Liver (tissue), 9 donors: ENCODE results near the gene SLC2A6. TPM values are rescaled to one million over a fixed set of nuclear protein-coding genes. Genes with fewer than 3 reads are reported as not detected.

Source experiments
- DNase-seq: peaks from one replicate; pipeline ENCODE4 v3.0.0-alpha.2; 2017; ENCODE audit warnings: low spot score
- H3K27ac ChIP-seq, 2 donors: one replicate each; pipeline ENCODE4 v1.7.0; 2013; ENCODE audit warnings: inconsistent platforms in 2 of 2, low read length in 2 of 2, control low read depth in 1 of 2, low read depth in 1 of 2, mild to moderate bottlenecking in 1 of 2
- H3K27me3 ChIP-seq, 4 donors: one replicate each; pipeline versions ENCODE4 v1.6.1 to v1.7.0; 2013; ENCODE audit warnings: low read length in 3 of 4, inconsistent platforms in 1 of 4, mild to moderate bottlenecking in 1 of 4, moderate library complexity in 1 of 4; ENCODE audit not compliant: control insufficient read depth in 4 of 4, insufficient read depth in 4 of 4
- H3K36me3 ChIP-seq, 4 donors: one replicate each; pipeline versions ENCODE4 v1.6.1 to v1.7.0; 2013; ENCODE audit warnings: low read length in 3 of 4, mild to moderate bottlenecking in 3 of 4, low read depth in 1 of 4, moderate library complexity in 1 of 4; ENCODE audit not compliant: control insufficient read depth in 4 of 4, insufficient read depth in 3 of 4
- H3K4me1 ChIP-seq, 4 donors: one replicate each; pipeline versions ENCODE4 v1.6.1 to v1.7.0; 2013; ENCODE audit warnings: low read length in 3 of 4, mild to moderate bottlenecking in 3 of 4, moderate library complexity in 1 of 4; ENCODE audit not compliant: control insufficient read depth in 4 of 4, insufficient read depth in 4 of 4
- H3K4me3 ChIP-seq, 3 donors: one replicate each; pipeline versions ENCODE4 v1.6.1 to v1.7.0; 2013; ENCODE audit warnings: low read length in 3 of 3, control low read depth in 1 of 3, low read depth in 1 of 3, mild to moderate bottlenecking in 1 of 3
- H3K9ac ChIP-seq, 2 donors: one replicate each; pipeline ENCODE4 v1.7.0; 2013; ENCODE audit warnings: low read length in 2 of 2, mild to moderate bottlenecking in 2 of 2, moderate library complexity in 2 of 2, control low read depth in 1 of 2, low read depth in 1 of 2
- H3K9me3 ChIP-seq, 4 donors: one replicate each; pipeline versions ENCODE4 v1.6.1 to v1.7.0; 2013; ENCODE audit warnings: low read length in 3 of 4; ENCODE audit not compliant: control insufficient read depth in 4 of 4
- EGR1 ChIP-seq, 2 donors: IDR thresholded peaks; 2 replicates each; pipeline ENCODE4 v1.6.1; 2016 to 2018; ENCODE audit warnings: antibody characterized with exemption in 2 of 2, low read depth in 2 of 2
- FOXA1 ChIP-seq: IDR thresholded peaks from 2 replicates; pipeline ENCODE4 v1.6.1; 2016; ENCODE audit warnings: antibody characterized with exemption
- FOXA2 ChIP-seq: IDR thresholded peaks from 2 replicates; pipeline ENCODE4 v1.6.1; 2016; ENCODE audit warnings: antibody characterized with exemption
- HNF4G ChIP-seq: IDR thresholded peaks from 2 replicates; pipeline ENCODE4 v1.6.1; 2016; ENCODE audit warnings: antibody characterized with exemption
- NR2F2 ChIP-seq: IDR thresholded peaks from 2 replicates; pipeline ENCODE4 v1.6.1; 2016; ENCODE audit warnings: antibody characterized with exemption
- RXRA ChIP-seq, 2 donors: IDR thresholded peaks; 2 replicates each; pipeline ENCODE4 v1.6.1; 2017 to 2018; ENCODE audit warnings: antibody characterized with exemption in 2 of 2, mild to moderate bottlenecking in 1 of 2
- WGBS: extraction: QIAGEN DNeasy Blood & Tissue Kit; methylation state at CpG from one replicate; pipeline ENCODE4 v1.1.7; 2013; 5-methylcytosine and 5-hydroxymethylcytosine counted together
- polyA plus RNA-seq, 2 donors: library from polyadenylated mRNA; stranded (reverse) in 1 of 2; unstranded in 1 of 2; fragments of 200-250 nt in 1 of 2; fragments of >200 nt in 1 of 2; fragmentation: Nextera tagmentation in 1 of 2; extraction: Ambion mirVana in 1 of 2; gene quantifications; one replicate each; pipeline versions ENCODE4 v1.2.1 to v1.2.3, GENCODE V29; 2013 to 2015
- total RNA-seq, 2 donors: library from RNA; depleted of rRNA; stranded (reverse); fragments of >200 nt; gene quantifications; one replicate each; pipeline ENCODE4 v1.2.3, GENCODE V29; 2014
- TF ChIP-seq, protein P1 (sequence below): IDR thresholded peaks from 2 replicates; pipeline ENCODE4 v1.6.1; 2016; ENCODE audit warnings: antibody characterized with exemption
- TF ChIP-seq, protein P2 (sequence below): IDR thresholded peaks from 2 replicates; pipeline ENCODE4 v1.6.1; 2016; ENCODE audit warnings: antibody characterized with exemption, mild to moderate bottlenecking
- TF ChIP-seq, protein P3 (sequence below): IDR thresholded peaks from 2 replicates; pipeline ENCODE4 v1.6.1; 2016; ENCODE audit warnings: antibody characterized with exemption
- donor health status: healthy.
- donor health status: healthy.
- donor health status: healthy.
- donor health status: healthy.
- donor health status: healthy.

The SLC2A6 gene
- total and polyA plus RNA-seq, 4 donors = 1.7 to 3.9 (median 2.3) TPM

DNA sequence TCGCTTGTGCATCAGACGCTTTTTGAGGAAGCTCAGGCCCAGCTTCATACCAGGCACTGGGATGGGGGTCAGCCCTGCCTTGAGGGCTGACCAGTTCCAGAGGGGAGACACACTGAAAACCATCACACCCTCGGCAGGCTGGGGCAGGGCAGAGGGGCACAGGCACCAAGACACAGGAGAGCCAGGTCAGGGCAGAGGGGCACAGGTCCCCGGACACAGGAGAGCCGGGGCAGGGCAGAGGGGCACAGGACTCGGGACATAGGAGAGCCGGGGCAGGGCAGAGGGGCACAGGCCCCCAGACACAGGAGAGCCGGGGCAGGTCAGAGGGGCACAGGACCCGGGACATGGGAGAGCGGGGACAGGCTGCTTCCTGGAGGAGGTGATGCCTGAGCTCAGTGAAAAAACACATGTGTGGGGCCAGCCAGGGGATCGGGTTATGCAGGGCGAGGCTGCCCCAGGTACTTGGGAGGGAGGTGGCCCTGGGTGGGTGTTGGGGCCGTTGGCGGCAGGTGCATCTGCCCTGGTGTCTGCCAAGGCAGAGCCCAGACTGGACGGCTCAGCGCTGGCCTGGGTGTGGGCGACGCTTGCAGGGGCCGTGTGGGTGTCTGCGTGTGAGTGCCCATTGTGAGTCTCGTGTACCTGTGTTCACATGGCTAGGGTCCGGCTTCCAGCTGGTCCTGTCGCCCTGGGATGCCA lies 15.1 kb upstream of the SLC2A6 start:
- no peak overlapping the region for H3K9ac ChIP-seq
- no peak for DNase-seq
- 90% methylated on average over 23 of the region's 23 CpGs for WGBS
- H3K4me3 ChIP-seq = no peak overlapping the region
- H3K27me3 ChIP-seq = no peaks in the 10 kb centered on the region
- no peak overlapping the region for H3K27ac ChIP-seq
- peaks cover 3 to 13% (median 7%) of the 10 kb centered on the region in 4 donors for H3K4me1 ChIP-seq
- no peak for TF ChIP-seq EGR1 (IDR thresholded peaks at IDR 0.05; ENCODE audit: low read depth in 2 of 2)
- TF ChIP-seq NR2F2 = no peak
- TF ChIP-seq, protein P1, sequence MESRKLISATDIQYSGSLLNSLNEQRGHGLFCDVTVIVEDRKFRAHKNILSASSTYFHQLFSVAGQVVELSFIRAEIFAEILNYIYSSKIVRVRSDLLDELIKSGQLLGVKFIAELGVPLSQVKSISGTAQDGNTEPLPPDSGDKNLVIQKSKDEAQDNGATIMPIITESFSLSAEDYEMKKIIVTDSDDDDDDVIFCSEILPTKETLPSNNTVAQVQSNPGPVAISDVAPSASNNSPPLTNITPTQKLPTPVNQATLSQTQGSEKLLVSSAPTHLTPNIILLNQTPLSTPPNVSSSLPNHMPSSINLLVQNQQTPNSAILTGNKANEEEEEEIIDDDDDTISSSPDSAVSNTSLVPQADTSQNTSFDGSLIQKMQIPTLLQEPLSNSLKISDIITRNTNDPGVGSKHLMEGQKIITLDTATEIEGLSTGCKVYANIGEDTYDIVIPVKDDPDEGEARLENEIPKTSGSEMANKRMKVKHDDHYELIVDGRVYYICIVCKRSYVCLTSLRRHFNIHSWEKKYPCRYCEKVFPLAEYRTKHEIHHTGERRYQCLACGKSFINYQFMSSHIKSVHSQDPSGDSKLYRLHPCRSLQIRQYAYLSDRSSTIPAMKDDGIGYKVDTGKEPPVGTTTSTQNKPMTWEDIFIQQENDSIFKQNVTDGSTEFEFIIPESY = no peak
- no peak for TF ChIP-seq HNF4G
- TF ChIP-seq RXRA (IDR thresholded peaks at IDR 0.05) = no peak
- TF ChIP-seq FOXA1 = no peak
- TF ChIP-seq, protein P2, sequence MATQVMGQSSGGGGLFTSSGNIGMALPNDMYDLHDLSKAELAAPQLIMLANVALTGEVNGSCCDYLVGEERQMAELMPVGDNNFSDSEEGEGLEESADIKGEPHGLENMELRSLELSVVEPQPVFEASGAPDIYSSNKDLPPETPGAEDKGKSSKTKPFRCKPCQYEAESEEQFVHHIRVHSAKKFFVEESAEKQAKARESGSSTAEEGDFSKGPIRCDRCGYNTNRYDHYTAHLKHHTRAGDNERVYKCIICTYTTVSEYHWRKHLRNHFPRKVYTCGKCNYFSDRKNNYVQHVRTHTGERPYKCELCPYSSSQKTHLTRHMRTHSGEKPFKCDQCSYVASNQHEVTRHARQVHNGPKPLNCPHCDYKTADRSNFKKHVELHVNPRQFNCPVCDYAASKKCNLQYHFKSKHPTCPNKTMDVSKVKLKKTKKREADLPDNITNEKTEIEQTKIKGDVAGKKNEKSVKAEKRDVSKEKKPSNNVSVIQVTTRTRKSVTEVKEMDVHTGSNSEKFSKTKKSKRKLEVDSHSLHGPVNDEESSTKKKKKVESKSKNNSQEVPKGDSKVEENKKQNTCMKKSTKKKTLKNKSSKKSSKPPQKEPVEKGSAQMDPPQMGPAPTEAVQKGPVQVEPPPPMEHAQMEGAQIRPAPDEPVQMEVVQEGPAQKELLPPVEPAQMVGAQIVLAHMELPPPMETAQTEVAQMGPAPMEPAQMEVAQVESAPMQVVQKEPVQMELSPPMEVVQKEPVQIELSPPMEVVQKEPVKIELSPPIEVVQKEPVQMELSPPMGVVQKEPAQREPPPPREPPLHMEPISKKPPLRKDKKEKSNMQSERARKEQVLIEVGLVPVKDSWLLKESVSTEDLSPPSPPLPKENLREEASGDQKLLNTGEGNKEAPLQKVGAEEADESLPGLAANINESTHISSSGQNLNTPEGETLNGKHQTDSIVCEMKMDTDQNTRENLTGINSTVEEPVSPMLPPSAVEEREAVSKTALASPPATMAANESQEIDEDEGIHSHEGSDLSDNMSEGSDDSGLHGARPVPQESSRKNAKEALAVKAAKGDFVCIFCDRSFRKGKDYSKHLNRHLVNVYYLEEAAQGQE = no peak
- TF ChIP-seq, protein P3, sequence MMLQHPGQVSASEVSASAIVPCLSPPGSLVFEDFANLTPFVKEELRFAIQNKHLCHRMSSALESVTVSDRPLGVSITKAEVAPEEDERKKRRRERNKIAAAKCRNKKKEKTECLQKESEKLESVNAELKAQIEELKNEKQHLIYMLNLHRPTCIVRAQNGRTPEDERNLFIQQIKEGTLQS = no peak
- H3K36me3 ChIP-seq = no peaks in the 10 kb centered on the region
- no peaks in the 10 kb centered on the region for H3K9me3 ChIP-seq

GRCh38 chr9:133493428-133493827 lies 14.5 kb upstream of the SLC2A6 start:
- H3K4me3 ChIP-seq = no peak overlapping the region
- no peaks in the 10 kb centered on the region for H3K27me3 ChIP-seq
- peaks cover 0 to 7% (median 3%) of the 10 kb centered on the region in 4 donors for H3K4me1 ChIP-seq
- WGBS = 86% methylated on average over 11 of the region's 11 CpGs
- no peak overlapping the region for H3K9ac ChIP-seq
- H3K9me3 ChIP-seq = no peaks in the 10 kb centered on the region
- TF ChIP-seq EGR1 (IDR thresholded peaks at IDR 0.05; ENCODE audit: low read depth in 2 of 2) = no peak
- TF ChIP-seq, protein P3 = no peak
- TF ChIP-seq, protein P2 = no peak
- peak; percentile 18 for TF ChIP-seq NR2F2
- no peak for TF ChIP-seq FOXA2
- H3K27ac ChIP-seq = no peak overlapping the region
- DNase-seq = no peak
- no peaks in the 10 kb centered on the region for H3K36me3 ChIP-seq
